Stimulated activated CD4-positive, alpha-beta T cell treated with anti-CD3 and anti-CD28 coated beads, TNF-alpha, amount 100 ng/mL, for 1 hour (primary cell): ENCODE results near the gene PSMC5.
A peak's percentile ranks its signal among the peaks of the same experiment; 100 is the strongest.

Source experiments
- DNase-seq, 3 donors: peaks; one replicate each; pipeline ENCODE4 v3.0.0-alpha.2; 2020; ENCODE audit warnings: low read depth in 3 of 3, low spot score in 1 of 3

The PSMC5 gene

DNA sequence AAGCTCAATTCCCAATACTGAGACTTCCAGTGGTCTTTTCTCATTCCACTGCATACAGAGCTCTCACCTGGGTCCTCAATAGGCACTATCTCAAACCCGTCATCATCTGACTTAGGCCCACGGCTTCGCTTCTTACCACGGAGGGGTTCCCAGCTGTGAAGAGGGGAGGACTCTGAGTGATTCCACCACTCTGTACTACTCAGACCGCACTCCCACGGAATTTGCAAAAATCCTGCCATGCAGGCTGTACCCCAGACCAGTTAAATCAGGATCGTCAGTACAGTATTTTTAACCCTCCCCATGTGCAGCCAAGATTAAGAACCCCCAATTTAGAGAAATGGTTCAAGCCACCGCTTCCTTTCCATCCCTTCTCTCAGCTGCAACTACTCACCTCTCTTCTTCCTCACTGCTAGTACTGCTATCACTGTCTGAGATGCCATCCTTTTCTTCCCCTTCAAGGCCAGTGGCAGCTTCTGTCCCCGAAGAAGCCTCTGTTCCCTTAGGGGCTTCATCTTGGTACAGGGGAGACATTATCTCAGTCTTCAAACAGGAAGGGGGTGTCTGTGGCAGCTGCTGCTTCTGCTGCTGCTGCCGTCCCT is 6.2 kb upstream of the PSMC5 start:
- DNase-seq, result no peak

DNA sequence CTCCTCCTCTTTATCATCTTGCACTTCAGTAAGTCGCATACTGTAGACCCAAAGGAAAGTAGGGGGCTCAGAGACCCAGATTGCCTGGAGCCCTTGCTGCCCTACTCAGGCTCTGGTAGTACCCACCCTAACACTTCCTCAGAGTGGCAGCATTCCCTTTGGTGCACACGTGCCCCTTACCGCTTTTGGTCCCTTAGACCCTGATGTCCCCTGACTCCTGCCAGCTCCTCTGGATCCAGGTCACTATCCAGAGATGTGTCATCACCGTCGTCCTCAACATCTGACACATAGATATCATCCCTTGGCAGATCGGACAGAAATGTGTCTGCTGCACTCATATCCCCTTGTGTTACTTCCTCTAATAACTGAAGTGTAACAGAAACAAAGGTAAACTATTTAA is 5.4 kb upstream of the PSMC5 start:
- DNase-seq, result no peak

DNA sequence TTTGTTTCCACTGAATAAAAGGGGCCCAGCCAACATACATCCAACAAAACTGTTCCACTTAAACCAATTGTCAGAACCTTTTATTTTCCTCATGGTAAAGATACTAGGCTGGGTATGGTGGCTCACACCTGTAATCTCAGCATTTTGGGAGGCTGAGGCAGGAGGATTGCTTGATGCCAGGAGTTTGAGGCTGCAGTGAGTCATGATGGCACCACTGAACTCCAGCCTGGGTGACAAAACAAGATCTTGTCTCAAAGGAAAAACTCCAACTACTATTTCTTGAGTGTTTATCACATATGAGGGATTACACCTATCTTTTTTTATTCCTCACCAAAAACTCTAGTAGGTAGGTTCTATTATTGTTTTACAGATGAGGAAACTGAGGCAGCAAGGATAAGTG is 4.7 kb upstream of the PSMC5 start:
- DNase-seq, result no peak

DNA sequence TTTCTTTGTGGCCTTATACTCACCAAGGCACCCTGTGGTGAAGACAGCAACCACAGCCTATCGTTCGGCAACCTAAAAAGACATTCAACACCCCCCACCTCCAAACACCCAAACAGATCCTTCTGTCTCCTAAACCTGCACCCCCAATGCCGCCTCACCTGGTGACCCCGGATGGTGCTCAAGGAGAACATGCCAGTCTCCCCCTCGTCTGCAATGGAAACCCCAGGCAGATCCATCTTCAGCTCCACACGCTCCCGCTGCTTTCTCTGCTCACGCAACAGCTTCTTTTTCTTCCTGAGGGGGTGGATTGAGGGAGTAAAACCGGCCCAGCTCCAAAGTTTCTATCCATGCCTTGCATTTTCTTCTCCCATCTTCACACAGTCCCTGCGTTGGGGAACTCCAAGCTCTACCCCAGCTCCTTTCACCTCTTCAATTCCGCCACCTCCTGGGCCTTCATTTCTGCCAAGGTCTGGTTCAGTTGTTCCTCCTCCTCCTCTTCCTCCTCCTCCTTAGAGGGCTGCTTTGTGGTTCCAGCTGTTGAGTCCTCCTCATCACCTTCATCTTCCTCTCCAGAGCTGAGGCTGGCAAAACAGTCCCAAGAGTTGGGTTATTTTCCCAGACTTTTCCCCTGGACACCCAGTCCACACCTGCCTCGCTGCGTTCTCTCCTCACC is 3.4 kb upstream of the PSMC5 start:
- no peak for DNase-seq

DNA sequence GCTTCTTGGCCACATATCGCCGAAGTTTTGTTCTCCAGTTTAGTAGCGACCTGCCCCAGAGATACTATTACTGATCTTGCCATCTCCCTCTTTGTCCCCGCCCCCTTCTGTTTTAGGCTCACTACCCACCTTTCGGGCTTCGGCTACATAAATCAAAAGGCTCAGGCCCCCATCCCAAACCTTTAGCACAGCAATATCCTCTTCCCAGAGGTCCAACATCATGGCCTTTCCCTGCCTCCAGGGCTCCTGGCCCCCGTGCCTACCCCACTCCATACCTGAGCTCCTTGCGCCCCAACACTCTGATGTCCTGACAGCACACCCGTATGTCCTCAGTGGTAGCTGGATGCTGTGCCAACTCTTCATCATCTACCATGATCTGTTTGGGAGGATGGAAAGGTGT is 2.9 kb upstream of the PSMC5 start:
- DNase-seq, result no peak

DNA sequence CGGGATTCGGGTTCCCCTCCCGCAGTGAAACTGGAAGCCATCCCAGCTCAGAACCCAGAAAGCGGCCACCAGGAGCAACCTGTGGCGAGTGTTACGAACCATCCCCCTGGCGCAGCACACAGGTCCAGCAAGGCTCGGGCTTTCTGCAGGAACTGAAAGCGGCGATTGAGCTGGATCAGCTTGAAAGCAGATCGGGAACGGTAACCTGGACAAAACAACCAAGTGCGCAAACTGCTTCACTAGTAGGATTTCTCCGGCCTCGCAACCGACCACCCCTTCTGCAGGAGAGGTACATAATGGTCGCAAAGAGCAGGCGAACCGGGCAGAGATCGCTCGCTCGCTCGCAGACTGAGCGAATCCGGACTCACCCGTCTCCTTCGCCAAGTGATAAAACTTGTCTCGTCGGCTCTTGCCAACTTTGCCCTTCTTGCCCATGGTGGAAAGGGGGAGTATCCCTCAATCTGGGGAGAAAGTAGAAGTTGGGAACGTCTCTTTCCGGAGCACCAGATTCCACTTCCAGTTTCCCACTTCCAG is 696 bp upstream of the PSMC5 start:
- DNase-seq, result no peak

DNA sequence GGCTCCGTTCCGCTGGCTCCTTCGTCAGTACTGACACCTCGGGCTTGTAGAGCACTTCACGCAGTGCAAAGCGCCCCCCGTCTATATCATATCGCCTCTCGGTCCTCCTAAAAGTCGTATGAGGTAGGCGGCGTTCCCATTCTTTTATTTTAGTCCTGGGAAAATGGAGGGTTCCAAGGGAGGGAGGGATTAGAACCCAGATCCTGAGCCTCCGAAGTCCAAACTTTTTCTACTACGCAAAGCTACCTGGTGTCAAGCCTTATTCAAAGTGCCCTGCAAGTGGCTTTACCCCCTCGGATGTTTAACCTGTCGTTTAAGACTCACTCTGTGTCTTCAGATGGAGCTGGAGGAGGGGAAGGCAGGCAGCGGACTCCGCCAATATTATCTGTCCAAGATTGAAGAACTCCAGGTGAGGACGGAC is 580 bp downstream of the PSMC5 start:
- no peak for DNase-seq

DNA sequence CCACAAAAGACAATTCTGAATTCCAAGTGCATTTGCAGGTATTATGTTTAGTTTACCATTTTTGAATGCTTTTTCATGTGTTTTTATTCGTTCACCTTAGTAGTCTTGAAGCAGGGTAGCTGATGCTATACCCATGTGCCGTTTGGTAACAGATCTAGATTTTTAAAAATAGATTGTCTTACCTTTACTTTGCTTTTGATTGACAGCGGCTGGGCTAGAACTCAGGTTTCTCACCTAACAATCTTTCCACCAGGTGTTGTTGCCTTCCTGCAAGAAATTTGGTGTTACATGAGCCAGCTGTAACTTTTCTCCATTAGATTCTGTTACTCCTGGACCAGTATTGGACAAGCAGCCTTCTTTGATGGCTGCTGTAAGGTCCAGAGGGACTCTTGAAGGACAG is 1.7 kb downstream of the PSMC5 start:
- DNase-seq, result no peak

DNA sequence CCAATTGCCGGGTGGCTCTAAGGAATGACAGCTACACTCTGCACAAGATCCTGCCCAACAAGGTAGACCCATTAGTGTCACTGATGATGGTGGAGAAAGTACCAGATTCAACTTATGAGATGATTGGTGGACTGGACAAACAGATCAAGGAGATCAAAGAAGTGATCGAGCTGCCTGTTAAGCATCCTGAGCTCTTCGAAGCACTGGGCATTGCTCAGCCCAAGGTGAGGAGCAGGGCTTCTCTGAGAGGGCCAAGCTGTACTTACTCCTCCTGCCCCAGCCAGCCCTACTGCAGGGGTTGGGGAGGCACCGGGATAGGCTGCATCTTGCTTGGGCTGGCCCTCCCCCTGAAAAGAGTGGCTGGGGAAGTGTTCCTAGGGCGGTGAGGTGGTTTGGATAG is 3.0 kb downstream of the PSMC5 start:
- no peak for DNase-seq

DNA sequence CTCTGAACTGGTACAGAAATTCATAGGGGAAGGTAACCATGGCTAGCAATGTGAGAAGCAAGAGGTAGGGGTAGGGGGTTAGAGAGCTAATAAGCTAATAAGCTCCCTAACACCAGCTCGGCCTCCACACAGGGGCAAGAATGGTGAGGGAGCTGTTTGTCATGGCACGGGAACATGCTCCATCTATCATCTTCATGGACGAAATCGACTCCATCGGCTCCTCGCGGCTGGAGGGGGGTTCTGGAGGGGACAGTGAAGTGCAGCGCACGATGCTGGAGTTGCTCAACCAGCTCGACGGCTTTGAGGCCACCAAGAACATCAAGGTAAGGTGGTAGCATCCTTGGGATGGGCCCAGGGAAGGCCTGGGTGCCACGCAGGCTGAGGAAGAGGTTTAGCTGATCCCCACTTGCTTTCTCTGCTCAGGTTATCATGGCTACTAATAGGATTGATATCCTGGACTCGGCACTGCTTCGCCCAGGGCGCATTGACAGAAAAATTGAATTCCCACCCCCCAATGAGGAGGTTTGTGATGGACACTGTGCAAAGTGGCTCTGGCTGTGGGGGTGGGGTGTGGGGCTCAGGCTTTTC is 3.8 kb downstream of the PSMC5 start:
- DNase-seq, result no peak

DNA sequence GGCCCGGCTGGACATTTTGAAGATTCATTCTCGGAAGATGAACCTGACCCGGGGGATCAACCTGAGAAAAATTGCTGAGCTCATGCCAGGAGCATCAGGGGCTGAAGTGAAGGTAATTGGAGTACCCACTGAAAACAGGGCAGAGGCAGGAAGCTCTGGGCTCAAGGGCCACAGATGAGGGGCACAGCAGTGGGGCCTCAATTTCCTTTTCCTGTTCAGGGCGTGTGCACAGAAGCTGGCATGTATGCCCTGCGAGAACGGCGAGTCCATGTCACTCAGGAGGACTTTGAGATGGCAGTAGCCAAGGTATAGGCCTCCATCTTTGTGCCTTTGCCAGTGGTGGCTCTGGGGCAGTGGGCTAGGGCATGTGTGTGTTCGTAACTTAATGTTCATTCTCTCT is 4.3 kb downstream of the PSMC5 start:
- no peak for DNase-seq

DNA sequence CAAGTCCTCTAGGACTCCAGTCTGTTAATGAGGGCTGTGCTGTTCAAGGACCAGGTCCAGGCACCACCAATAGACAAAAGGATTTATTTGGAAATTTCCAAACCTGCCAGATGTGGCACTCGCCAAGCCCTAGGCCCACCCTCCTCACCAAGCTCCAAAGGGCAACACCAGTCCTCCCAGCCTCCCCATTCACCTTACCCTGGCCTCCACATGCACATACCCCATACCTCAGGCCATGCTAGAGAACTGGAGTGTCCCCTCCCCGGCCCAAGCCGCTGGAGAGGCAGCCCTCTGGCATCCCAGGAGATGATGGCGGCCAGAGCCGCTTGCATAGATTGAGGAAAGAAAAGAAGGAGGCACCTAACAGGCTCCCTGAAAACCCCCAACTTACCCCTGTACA is 4.8 kb downstream of the PSMC5 start:
- no peak for DNase-seq

DNA sequence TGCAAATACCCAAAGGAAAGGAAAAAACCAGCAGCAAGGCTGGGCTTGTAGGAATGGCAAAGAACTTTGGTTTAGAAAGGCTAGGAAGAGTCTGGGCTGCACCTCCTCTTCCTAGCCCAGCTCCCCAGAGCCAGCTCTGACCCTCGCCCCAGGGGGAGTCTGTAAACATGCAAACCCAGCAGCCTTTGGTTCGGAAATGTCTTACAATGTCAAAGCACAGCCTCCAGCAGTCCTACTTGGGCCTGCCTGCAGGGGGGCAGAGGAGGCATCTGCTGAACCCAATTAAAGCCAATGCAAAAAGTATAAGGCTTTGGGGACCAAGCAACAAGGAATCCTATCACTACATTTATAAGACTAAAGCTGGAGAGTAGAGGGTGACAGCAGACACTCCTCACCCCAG is 5.2 kb downstream of the PSMC5 start:
- DNase-seq, result no peak

DNA sequence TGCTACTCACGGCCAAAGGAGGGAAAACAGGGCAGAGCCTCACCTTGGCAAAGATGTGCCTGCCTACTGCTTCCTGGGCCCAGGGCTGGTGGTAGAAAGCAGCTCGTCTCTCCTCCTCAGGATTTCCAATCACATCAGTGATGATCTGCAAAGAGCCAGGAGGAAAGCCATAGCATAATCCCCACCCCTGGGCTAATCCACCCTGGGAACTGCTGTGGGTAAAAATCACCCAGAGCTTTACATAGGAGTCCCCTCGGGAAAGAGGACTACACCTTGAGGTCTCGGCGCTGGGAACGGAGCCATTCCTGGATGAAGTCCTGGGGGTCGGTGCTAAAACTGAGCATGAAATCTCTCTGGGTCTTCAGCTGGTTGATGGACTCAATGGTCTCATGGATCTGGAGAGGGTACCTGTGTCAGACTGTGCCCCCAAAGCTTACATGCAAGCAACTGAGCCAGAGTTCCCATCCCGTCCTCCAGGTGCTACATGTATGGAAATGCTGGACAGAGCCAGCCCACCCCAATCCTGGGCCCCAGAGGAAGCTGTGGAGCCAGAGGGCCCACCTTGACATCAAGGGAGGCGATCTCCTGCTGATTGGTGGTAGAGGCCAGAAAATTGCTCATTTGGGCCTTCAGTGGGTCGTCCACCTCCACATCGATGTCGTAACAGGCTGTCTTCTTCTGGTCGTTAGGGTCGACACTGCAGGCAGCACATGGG is 6.0 kb downstream of the PSMC5 start:
- no peak for DNase-seq

DNA sequence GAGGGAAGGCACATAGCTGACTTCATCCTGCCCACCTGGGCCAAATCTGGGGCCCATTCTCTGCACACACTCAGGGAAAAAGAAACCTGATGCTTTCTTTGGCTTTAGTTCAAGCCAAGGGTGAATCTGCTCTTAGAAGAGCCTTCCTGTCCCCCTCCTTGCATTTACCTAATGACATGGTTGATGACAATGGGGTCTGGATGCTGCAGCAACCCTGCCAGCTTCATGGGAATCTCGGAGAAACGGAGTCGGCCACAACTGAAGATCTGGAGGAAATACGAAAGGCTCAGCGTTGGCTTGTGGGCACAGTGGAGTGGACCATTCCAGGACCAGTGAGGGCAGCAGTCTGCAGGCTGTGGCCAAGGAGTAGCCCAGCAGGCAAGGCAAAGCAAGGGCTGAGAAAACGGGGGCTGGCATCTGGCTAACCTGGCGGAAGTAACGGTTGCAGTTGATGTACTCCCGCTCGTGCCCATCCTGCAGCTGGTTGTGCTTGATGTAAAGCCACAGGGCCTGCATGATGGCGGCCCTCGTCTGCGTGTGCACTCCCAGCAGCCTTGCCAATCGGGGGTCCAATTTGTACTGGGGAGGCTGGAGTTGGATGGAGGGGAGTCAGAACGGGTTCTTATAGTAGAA is 6.6 kb downstream of the PSMC5 start:
- no peak for DNase-seq

DNA sequence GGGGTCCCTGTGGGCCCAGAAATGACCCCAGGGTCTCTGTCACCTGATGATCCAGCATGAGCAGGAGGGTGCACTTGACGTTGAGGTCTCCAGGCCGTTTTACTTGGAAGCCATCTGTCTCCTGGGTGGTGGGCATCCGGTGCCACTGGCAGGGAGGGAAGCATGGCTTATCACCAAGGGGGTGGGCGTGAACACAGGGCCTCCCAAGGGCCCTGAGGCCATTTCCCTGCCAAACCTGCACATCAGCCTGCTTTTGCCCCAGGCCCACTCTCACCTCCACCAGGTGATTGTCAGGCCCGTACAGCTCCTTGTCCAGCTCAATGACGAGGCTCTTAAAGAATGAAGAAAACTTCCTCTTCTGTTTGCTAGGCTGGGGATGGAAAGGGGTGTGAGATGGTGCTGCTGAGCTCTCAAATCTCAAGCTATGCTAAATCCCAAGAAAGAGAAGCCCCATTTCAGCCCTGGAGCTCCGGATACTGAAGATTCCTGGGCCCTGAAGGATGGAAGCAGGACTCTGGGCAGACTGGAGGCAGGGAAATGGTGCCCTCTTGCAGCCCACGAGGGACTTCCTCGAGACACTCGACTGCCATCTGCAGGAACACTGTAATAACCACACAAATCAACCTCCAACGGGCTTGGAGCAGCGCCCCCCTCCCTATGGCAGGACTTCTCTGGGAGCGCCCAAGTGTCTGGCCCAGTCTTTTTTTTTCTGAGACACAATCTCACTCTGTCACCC is 7.4 kb downstream of the PSMC5 start:
- DNase-seq, result peak in 2 of 3 donors; percentile 18 to 29

DNA sequence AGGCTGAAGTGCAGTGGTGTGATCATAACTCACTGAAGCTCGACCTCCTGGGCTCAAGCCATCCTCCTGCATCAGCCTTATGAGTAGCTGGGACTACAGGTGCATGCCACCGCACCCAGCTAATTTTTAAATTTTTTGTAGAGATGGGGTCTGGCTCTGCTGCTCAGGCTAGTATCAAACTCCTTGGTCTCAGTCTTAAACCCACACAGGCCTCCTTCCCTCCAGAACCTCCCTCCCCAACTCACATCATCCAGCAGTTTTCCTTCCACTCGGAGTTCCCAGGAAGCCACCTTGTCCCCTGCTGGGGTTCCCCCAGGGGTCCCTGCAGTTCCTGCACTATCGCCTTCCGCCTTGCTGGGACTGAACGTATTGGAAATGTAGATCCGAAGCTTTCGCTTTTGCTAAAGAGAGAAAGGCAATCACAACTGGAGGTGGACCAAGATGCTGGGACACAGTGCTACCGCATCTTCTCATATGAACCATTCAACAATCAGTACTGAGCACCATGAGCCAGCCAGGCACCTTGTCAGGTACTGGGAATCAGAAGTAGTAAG is 8.0 kb downstream of the PSMC5 start:
- no peak for DNase-seq

DNA sequence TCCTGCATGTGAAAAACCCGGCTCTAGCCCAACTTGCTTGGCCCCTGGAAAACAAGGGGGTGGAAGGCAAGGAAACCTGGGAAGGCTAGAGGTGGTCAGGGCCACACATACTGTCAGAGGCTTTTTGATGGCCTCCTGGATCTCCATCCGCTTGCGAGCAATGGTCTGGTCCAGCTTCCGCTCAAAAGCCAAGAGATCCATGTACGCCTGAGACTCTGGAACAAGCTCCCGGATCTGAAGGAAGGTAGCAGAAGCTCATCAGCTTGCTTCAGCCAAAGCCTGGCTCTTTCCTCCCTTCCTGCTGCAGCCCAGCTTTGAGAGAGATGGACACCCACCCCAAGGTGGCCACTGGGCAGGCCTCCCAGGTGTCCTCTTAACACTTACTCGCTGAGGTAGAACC is 9.6 kb downstream of the PSMC5 start:
- DNase-seq, result no peak

DNA sequence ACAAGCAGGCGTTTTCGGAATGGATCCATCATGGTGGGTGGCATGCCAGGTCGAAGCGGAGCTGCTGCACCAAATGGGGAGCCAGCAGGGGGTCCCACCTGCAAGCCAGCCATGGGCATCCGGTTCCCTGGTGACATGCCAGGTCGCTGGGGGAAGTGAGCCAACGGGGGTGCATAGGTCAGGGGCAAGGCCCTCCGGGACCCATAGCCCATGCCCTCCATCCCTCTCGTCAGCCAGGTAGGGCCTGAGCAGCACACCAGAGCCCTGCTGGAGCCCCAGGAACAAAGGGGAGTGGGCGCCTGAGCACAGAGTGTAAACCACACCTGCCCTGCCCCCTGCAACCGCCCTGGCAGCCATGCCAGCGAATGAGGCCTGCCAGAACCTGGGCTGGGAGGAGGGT is 10.2 kb downstream of the PSMC5 start:
- DNase-seq, result no peak

DNA sequence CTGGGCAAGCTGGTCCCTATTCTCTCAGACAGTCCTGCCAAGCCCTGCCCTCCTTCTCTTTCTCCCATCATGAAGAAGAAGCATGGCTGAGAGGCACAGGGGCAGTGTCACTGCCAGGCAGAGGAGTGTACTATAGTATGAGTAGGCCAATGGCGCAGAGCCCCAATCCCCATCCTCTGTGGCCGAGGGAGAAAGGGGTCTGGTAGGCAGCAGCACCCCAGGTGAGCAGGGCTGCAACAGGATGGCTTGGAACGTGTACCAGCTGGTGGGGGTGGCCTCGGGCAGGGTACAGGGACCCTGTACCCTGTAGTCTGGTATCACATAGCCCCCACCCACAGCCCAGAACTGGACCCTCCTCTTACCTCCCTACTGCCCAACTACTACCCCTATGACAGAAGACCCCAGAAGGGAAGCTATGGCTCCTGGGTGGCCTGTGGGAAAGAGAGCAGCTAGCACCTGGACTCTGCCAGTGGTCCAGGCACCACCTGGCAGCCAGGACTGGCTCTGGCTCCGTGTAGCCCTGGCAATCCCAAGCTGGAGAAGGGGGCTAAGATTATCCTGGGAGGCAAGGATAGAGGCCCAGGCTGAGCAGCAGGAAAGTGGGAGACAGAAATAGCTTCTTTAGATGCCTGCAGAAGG is 10.8 kb downstream of the PSMC5 start:
- DNase-seq, result no peak
